ENCODE data around the gene ITGB3. TPM values are rescaled to one million over a fixed set of nuclear protein-coding genes. Genes with fewer than 3 reads are reported as not detected.
A peak's percentile ranks its signal among the peaks of the same experiment; 100 is the strongest.

Gene ITGB3
- total and polyA plus RNA-seq, 9 of the 15 experiments (the other 6 are each of a cell fraction or from before 2014, with no cell fraction given), result 0.08 to 2.6 (median 0.62) TPM; not detected in 1

- CTCF ChIA-PET (ENCODE audit: low intra/inter-chr PET ratio), result no interaction called here
- Histone ChIP-seq H3K36me3 (ENCODE audit: control insufficient read depth, insufficient read depth, low read length) (no peaks in the 10 kb centered on the region), H3K27ac (ENCODE audit: extremely low read depth, low read depth, low read length) (no peak overlapping the region), H3K9ac (ENCODE audit: insufficient read depth in 1 of 2, low read depth in 2 of 2, low read length in 2 of 2) (0 out of 4 replicates have a peak overlapping the region, but pooled peaks of 1 of the 2 experiments have one; percentile 41), H2AFZ (ENCODE audit: low read depth, low read length) (no peak overlapping the region), H4K20me1 (replicated peaks; ENCODE audit: control insufficient read depth, insufficient read depth, low read length) (no peaks in the 10 kb centered on the region), H3K4me1 (replicated peaks in 1 of 2; ENCODE audit: control insufficient read depth in 2 of 2, insufficient read depth in 2 of 2, low read length in 2 of 2) (peaks cover 32 to 38% of the 10 kb centered on the region in 2 experiments), H3K9me3 (replicated peaks; ENCODE audit: control insufficient read depth, insufficient read depth, low read depth, low read length) (no peaks in the 10 kb centered on the region), H3K4me2 (ENCODE audit: insufficient read depth, low read length) (no peak overlapping the region; the same call in 1 of the 2 replicates), H3K4me3 (no peak overlapping the region), H3K27me3 (ENCODE audit: control insufficient read depth in 2 of 2, insufficient read depth in 2 of 2, low read length in 2 of 2) (no peaks in the 10 kb centered on the region), H3K79me2 (ENCODE audit: control insufficient read depth, insufficient read depth, low read length) (no peaks in the 10 kb centered on the region), H3K9me1 (ENCODE audit: control insufficient read depth, insufficient read depth, low read length) (peaks cover 2% of the 10 kb centered on the region)
- no TSS peak for BruUV-seq (replicated peaks)
- FAIRE-seq, result no peak
- in situ Hi-C loops (cut with MboI) (no loop called here), intact Hi-C loops (cut with micrococcal nuclease) (no loop called here)
- POLR2A ChIA-PET, result interaction anchor here (1.1 to 4.9 kb wide), 4 partner anchors 13 to 41 kb away, joined by 3 to 34 read pairs (median 4); no protein-coding TSS in a partner anchor
- DNase-seq (ENCODE audit: extremely low read depth in 1 of 4, low spot score in 3 of 4), result no peak
- ATAC-seq, result no peak
- TF ChIP-seq SMARCA5 (IDR thresholded peaks at IDR 0.05) (no peak), ZC3H8 (IDR thresholded peaks at IDR 0.05) (no peak), RBM25 (IDR thresholded peaks at IDR 0.05; ENCODE audit: low read depth, low read length, severe bottlenecking) (no peak), CEBPZ (IDR thresholded peaks at IDR 0.05; ENCODE audit: borderline replicate concordance, low read depth, low read length) (no peak), ZNF395 (CRISPR knock-in tag; IDR thresholded peaks at IDR 0.05) (no peak), HMGXB4 (CRISPR knock-in tag; IDR thresholded peaks at IDR 0.05) (no peak), ZNF121 (CRISPR knock-in tag; conservative IDR thresholded peaks at IDR 0.05) (peak; percentile 76), HDAC2 (IDR thresholded peaks at IDR 0.05) (no peak)
- WGBS (ENCODE audit: insufficient coverage, low coverage, missing lambda C conversion rate), result 87% methylated on average over 5 of the region's 5 CpGs
Measured at GRCh38 chr17:47274319-47275069, 20.9 kb downstream of the ITGB3 start.
